ENCODE data around the gene ADAM23.

GRCh38 chr2:206586609-206587008 is 143.3 kb downstream of the ADAM23 start:
- TF ChIP-seq CTCF (IDR thresholded peaks at IDR 0.05) (no peak), POLR2A (IDR thresholded peaks at IDR 0.05) (no peak)

Measured in adrenal gland (tissue), 5 donors.